Activated B cell treated with CpG ODN at 0.5 μM for 24 hours (primary cell): ENCODE results near the gene EOLA1. TPM values are rescaled to one million over a fixed set of nuclear protein-coding genes. Genes with fewer than 3 reads are reported as not detected.

Experiments
- ATAC-seq: fragments of 200-7000 bp; cut with Tn5 transposase; one replicate; pipeline ENCODE4 v1.10.0; 2021; ENCODE audit warnings: low read depth, mild to moderate bottlenecking, moderate library complexity
- CTCF ChIA-PET: fragments of 350-600 bp; sonication (Branson Sonifier 250); formaldehyde crosslinking; loops from one replicate; lab custom pipeline; 2021; ENCODE audit warnings: antibody characterized with exemption; lab: Charles Lee
- POLR2A ChIA-PET: fragments of 350-600 bp; sonication (Branson Sonifier 250); formaldehyde crosslinking; loops from one replicate; lab custom pipeline; 2021; ENCODE audit warnings: antibody characterized with exemption; lab: Charles Lee
- DNase-seq: peaks from one replicate; pipeline ENCODE4 v3.0.0; 2022
- H3K27ac Mint-ChIP-seq: one replicate; pipeline ENCODE4 v1.8.0; 2020; ENCODE audit warnings: mixed read lengths
- H3K27me3 Mint-ChIP-seq: one replicate; pipeline ENCODE4 v1.8.0; 2021; ENCODE audit warnings: mixed read lengths
- H3K36me3 Mint-ChIP-seq: one replicate; pipeline ENCODE4 v1.8.0; 2021; ENCODE audit warnings: low read depth, mixed read lengths
- H3K4me1 Mint-ChIP-seq: one replicate; pipeline ENCODE4 v1.8.0; 2021; ENCODE audit warnings: mixed read lengths
- H3K4me3 Mint-ChIP-seq: one replicate; pipeline ENCODE4 v1.8.0; 2020; ENCODE audit warnings: mild to moderate bottlenecking, mixed read lengths
- H3K9me3 Mint-ChIP-seq: one replicate; pipeline ENCODE4 v1.8.0; 2020; ENCODE audit warnings: mixed read lengths
- intact Hi-C: fragments of 100-400 bp; cut with micrococcal nuclease; formaldehyde crosslinking; loops from one replicate; pipeline ENCODE4 v1.15.1; 2024
- total RNA-seq: library from RNA; stranded (reverse); gene quantifications from 2 replicates; pipeline ENCODE4 v1.2.3, GENCODE V29; 2022
- TF ChIP-seq, protein P1 (sequence below): fragments of 200-600 bp; IDR thresholded peaks from one replicate; pipeline ENCODE4 v1.8.0; 2022; ENCODE audit warnings: antibody characterized with exemption, mild to moderate bottlenecking

The EOLA1 gene
- total RNA-seq, 1 donor from 2014 or later, result 22.8 TPM

DNA sequence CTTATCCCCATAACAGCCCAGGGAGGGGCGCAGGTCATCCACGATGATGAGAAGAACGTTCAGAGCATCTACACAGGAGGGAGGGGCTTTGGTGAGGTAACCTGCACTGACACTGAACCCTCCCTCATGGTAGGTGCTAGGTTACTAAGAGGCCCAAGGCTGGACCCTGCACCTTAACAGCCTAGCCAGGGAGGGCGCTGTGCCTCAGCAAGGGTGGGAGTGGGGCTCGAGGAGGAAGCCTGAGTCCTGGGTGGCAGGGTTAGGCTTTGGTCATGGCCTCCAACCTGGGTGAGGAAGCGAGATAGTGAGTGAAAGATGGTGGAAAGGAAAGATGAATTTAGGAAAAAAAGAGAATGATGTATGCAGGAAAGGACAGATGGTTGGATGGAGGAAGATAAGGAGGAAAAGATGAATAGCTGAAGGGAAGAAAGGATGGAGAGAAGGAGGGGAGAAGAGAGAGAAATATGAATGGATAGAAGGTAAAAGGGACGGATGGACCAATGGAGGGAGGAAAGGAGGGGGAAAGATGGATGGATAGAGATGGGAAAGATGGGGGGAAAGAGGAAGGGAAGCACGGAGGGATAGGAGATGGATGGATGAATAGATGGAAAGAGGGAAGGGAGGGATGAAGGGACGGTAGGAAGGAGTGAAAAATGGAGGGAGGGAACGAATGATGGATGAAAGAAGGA, 36.4 kb upstream of the EOLA1 start:
- peak overlapping the region; percentile 96 for H3K27ac Mint-ChIP-seq
- TF ChIP-seq, protein P1, sequence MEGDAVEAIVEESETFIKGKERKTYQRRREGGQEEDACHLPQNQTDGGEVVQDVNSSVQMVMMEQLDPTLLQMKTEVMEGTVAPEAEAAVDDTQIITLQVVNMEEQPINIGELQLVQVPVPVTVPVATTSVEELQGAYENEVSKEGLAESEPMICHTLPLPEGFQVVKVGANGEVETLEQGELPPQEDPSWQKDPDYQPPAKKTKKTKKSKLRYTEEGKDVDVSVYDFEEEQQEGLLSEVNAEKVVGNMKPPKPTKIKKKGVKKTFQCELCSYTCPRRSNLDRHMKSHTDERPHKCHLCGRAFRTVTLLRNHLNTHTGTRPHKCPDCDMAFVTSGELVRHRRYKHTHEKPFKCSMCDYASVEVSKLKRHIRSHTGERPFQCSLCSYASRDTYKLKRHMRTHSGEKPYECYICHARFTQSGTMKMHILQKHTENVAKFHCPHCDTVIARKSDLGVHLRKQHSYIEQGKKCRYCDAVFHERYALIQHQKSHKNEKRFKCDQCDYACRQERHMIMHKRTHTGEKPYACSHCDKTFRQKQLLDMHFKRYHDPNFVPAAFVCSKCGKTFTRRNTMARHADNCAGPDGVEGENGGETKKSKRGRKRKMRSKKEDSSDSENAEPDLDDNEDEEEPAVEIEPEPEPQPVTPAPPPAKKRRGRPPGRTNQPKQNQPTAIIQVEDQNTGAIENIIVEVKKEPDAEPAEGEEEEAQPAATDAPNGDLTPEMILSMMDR, result no peak
- CTCF ChIA-PET, result no interaction called here
- ATAC-seq (peak; percentile 47), DNase-seq (peak; percentile 40)
- POLR2A ChIA-PET, result interaction anchor here (1.3 to 3.4 kb wide), 5 partner anchors 23 to 1065 kb away, joined by 4 to 47 read pairs (median 9); partner anchors contain the start of genes EOLA1 and EOLA2
- no peaks in the 10 kb centered on the region for H3K9me3 Mint-ChIP-seq
- intact Hi-C loops, result loop anchor here (2.0 kb wide), 1 partner anchor 16 kb away; no protein-coding TSS in a partner anchor
- H3K4me3 Mint-ChIP-seq, result peak overlapping the region; percentile 89
- H3K4me1 Mint-ChIP-seq, result peaks cover 14% of the 10 kb centered on the region
- H3K36me3 Mint-ChIP-seq, result peaks cover 30% of the 10 kb centered on the region
- no peaks in the 10 kb centered on the region for H3K27me3 Mint-ChIP-seq

DNA sequence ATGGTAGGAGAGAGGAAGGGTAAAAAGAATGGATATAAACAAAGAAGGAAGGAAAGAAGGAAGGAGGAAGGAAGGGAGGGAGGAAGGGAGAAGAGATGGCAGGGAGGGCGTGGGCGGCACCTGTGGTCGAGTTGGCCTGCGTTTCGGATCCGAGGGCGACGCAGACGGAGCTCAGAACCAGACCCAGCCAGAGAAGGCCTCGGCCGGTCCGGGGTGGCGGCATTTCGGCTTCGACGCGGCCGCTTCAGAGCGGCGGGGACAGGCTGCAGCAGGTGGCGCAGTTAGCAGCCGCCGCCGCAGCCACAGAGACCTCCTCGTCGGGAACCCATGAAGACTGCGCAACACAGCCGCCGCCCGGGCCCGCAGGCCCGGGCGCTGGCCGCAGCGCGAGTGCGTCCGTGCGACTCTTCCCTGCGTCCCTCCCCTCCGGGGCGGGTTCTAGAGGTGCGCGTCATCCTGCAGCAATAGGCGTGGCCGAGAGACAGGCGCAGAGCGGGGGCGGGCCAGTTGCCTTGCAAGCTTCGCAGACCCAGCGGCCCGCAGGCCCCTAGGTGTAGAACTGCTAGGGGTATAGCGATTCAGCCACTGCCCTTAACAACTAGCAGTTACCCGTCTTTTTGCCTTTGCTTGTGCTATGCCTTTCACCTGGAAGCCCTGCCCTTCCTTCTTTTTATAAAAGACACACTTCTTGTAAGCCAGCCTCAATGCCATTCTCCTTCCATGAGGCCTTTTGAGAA, 35.7 kb upstream of the EOLA1 start, which contains the start of gene IDS:
Gene IDS (minus strand): TSS at position 392 of the 737 bp plus-strand sequence. CDS start 169 bp downstream, at position 223.
- H3K4me1 Mint-ChIP-seq, result peaks cover 10% of the 10 kb centered on the region
- H3K27me3 Mint-ChIP-seq, result no peaks in the 10 kb centered on the region
- intact Hi-C loops, result loop anchor here (1.0 to 2.0 kb wide), 3 partner anchors 16 to 35 kb away; no protein-coding TSS in a partner anchor
- H3K36me3 Mint-ChIP-seq, result peaks cover 25% of the 10 kb centered on the region
- DNase-seq (peak; percentile 75), ATAC-seq (peak; percentile 71)
- peak within 1 kb of the TSS; percentile 96 for H3K27ac Mint-ChIP-seq
- ChIA-PET POLR2A (interaction anchor here (0.7 to 3.4 kb wide), 9 partner anchors 13 to 1593 kb away, joined by 3 to 47 read pairs (median 4); partner anchors contain the start of genes EOLA1 and EOLA2), CTCF (no interaction called here)
- H3K4me3 Mint-ChIP-seq, result peak within 1 kb of the TSS; percentile 89
- no peaks in the 10 kb centered on the region for H3K9me3 Mint-ChIP-seq
- TF ChIP-seq, protein P1, result no peak

DNA sequence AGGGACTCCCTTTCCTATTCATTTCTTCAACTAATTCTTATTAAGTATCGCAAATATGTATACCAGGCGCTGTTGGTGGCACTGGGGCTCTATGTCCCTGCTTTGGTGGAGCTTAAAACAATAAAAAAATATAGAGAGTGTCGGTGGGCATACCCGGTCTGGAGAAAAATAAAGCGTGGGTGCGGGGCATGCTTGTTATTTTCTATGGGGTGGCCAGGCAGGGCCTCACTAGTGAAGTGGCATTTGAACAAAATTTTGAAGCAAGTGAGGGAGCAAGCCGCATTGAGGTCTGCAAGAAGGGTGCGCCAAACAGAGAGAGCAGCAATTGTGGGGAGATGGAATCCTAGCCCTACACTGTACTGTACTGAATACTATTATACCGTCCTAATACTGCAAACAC, 35.1 kb upstream of the EOLA1 start:
- ChIA-PET CTCF (no interaction called here), POLR2A (interaction anchor here (0.7 to 3.4 kb wide), 8 partner anchors 12 to 1593 kb away, joined by 4 to 47 read pairs (median 6); partner anchors contain the start of genes EOLA1 and EOLA2)
- intact Hi-C loops, result loop anchor here (1.0 to 2.0 kb wide), 3 partner anchors 15 to 35 kb away; no protein-coding TSS in a partner anchor
- Mint-ChIP-seq H3K27ac (peak overlapping the region; percentile 96), H3K9me3 (no peaks in the 10 kb centered on the region), H3K27me3 (no peaks in the 10 kb centered on the region), H3K36me3 (peaks cover 19% of the 10 kb centered on the region), H3K4me3 (peak overlapping the region; percentile 89), H3K4me1 (peaks cover 10% of the 10 kb centered on the region)
- no peak for DNase-seq
- ATAC-seq, result no peak
- TF ChIP-seq, protein P1, result no peak

DNA sequence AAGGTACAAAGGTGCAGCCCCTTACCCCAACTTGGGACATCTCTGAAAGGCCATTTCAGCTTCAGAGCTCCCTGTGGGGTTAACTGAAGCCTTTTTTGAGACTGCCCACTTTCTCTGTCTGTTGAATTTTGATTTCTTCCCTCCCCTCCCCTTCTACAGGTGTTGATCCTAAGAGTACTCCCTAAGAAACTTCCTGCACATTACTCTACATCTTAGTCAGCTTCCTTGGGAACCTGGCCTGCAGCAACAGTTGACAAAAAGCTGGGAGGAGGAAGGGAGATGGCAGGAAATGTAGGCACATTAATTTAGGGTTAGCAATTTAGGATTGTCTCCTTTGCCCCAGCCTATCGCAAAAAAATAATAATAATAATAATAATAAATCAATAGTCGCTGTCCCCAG, 34.5 kb upstream of the EOLA1 start:
- H3K4me1 Mint-ChIP-seq, result peaks cover 10% of the 10 kb centered on the region
- no peaks in the 10 kb centered on the region for H3K9me3 Mint-ChIP-seq
- ATAC-seq, result no peak
- H3K27ac Mint-ChIP-seq, result no peak overlapping the region
- ChIA-PET CTCF (no interaction called here), POLR2A (interaction anchor here (3.4 kb wide), 1 partner anchor 34 kb away, joined by 47 read pairs; the partner anchor contains the start of gene EOLA1)
- TF ChIP-seq, protein P1, result no peak
- peaks cover 13% of the 10 kb centered on the region for H3K36me3 Mint-ChIP-seq
- H3K4me3 Mint-ChIP-seq, result no peak overlapping the region
- intact Hi-C loops, result no loop called here
- no peak for DNase-seq
- H3K27me3 Mint-ChIP-seq, result no peaks in the 10 kb centered on the region
